ENCODE data around the gene CSDE1.

The CSDE1 gene

DNA sequence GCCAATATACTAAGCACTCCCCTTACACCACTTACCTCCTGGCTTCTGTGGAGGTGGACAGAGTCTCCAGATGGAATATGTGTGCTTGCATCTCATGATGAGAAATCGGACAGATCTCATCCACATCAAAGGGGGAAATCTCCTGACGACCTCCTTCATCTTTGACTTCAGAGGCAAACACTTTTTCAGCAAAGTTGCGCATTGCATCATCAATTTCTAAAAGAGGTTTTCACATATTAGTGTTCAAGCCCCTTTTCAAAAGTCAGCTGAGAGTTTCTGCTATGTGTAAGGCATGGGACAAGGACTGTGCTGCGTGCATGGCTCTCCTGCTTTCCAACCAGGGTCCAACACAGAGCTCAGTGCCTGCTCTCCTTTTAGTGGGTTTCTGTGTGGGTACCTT, 69.3 kb downstream of the CSDE1 start:
- Histone ChIP-seq H3K9me3 (ENCODE audit: insufficient read depth, low read length) (no peaks in the 10 kb centered on the region), H3K9me2 (replicated peaks; ENCODE audit: insufficient read depth, low read length) (no peaks in the 10 kb centered on the region), H3K27me3 (ENCODE audit: low read length) (no peaks in the 10 kb centered on the region), H3K4me3 (ENCODE audit: insufficient read depth, low read length, poor library complexity, severe bottlenecking) (no peak overlapping the region), H3K36me3 (ENCODE audit: low read length) (no peaks in the 10 kb centered on the region), H3K9ac (ENCODE audit: low read length) (no peak overlapping the region), H3K79me2 (ENCODE audit: insufficient read depth, low read length) (no peaks in the 10 kb centered on the region), H3K4me2 (ENCODE audit: low read depth, low read length, poor library complexity, severe bottlenecking) (no peak overlapping the region), H2AFZ (ENCODE audit: low read depth, low read length, severe bottlenecking) (no peak overlapping the region), H3K27ac (ENCODE audit: low read depth, low read length) (no peak overlapping the region), H4K20me1 (ENCODE audit: low read depth, low read length) (no peaks in the 10 kb centered on the region), H3F3A (ENCODE audit: insufficient read depth) (no peaks in the 10 kb centered on the region)
- TF ChIP-seq, protein P1, sequence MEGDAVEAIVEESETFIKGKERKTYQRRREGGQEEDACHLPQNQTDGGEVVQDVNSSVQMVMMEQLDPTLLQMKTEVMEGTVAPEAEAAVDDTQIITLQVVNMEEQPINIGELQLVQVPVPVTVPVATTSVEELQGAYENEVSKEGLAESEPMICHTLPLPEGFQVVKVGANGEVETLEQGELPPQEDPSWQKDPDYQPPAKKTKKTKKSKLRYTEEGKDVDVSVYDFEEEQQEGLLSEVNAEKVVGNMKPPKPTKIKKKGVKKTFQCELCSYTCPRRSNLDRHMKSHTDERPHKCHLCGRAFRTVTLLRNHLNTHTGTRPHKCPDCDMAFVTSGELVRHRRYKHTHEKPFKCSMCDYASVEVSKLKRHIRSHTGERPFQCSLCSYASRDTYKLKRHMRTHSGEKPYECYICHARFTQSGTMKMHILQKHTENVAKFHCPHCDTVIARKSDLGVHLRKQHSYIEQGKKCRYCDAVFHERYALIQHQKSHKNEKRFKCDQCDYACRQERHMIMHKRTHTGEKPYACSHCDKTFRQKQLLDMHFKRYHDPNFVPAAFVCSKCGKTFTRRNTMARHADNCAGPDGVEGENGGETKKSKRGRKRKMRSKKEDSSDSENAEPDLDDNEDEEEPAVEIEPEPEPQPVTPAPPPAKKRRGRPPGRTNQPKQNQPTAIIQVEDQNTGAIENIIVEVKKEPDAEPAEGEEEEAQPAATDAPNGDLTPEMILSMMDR (IDR thresholded peaks at IDR 0.05; ENCODE audit: insufficient read depth, low read length, poor library complexity, severe bottlenecking) = no peak
- TF ChIP-seq EZH2phosphoT487 (conservative IDR thresholded peaks at IDR 0.05; ENCODE audit: low read length) = no peak

DNA sequence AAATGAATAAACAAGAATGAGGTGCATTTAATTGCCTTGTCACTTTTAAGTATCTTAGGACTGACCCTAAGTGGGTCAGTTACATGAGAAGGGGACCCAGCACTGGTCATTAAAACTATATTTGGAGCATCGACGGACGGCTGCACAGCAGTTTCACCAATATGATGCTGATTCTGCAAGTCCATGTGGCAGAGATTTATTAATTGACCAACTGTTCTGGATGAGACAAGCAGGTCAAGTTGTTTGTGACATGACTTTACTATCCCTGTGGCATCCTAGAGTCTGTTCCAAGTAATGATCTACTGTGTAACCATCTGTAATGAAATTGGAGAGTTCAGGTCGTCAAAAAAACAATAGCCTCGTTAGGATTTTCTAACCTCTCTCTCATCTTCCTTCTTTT, 71.9 kb downstream of the CSDE1 start:
- no peaks in the 10 kb centered on the region for H3K79me2 ChIP-seq (ENCODE audit: insufficient read depth, low read length)
- no peaks in the 10 kb centered on the region for H3K27me3 ChIP-seq (ENCODE audit: low read length)
- no peak overlapping the region for H3K4me2 ChIP-seq (ENCODE audit: low read depth, low read length, poor library complexity, severe bottlenecking)
- no peak overlapping the region for H3K4me3 ChIP-seq (ENCODE audit: insufficient read depth, low read length, poor library complexity, severe bottlenecking)
- no peaks in the 10 kb centered on the region for H3K36me3 ChIP-seq (ENCODE audit: low read length)
- no peaks in the 10 kb centered on the region for H3K9me3 ChIP-seq (ENCODE audit: insufficient read depth, low read length)
- no peak overlapping the region for H2AFZ ChIP-seq (ENCODE audit: low read depth, low read length, severe bottlenecking)
- H4K20me1 ChIP-seq (ENCODE audit: low read depth, low read length) = no peaks in the 10 kb centered on the region
- no peak overlapping the region for H3K9ac ChIP-seq (ENCODE audit: low read length)
- no peaks in the 10 kb centered on the region for H3F3A ChIP-seq (ENCODE audit: insufficient read depth)
- H3K9me2 ChIP-seq (replicated peaks; ENCODE audit: insufficient read depth, low read length) = no peaks in the 10 kb centered on the region
- TF ChIP-seq EZH2phosphoT487 (conservative IDR thresholded peaks at IDR 0.05; ENCODE audit: low read length) = no peak
- TF ChIP-seq, protein P1 (IDR thresholded peaks at IDR 0.05; ENCODE audit: insufficient read depth, low read length, poor library complexity, severe bottlenecking) = no peak
- no peak overlapping the region for H3K27ac ChIP-seq (ENCODE audit: low read depth, low read length)

DNA sequence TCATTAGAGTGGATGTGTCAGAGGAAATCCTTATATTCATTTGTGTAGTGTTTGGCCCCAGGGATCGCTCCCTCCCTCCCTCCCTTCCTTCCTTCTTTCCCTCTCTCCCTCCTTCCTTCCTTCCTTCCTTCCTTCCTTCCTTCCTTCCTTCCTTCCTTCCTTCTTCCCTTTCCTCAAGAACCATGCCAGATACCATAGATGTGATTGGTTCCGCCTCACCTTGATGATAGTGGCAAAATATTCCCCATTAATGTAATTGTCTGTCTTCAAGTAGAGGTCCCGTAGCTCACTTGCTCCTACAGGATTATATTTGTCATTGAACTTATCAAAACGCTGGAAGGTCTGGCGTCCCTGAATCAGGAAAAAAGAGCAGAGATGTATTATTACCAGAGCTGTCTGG, 80.1 kb downstream of the CSDE1 start:
- no peaks in the 10 kb centered on the region for H3F3A ChIP-seq (ENCODE audit: insufficient read depth)
- no peaks in the 10 kb centered on the region for H3K79me2 ChIP-seq (ENCODE audit: insufficient read depth, low read length)

More for the DNA sequence above, 80.1 kb downstream of the CSDE1 start:
- Histone ChIP-seq H3K27me3 (ENCODE audit: low read length) (no peaks in the 10 kb centered on the region), H3K9me3 (ENCODE audit: insufficient read depth, low read length) (no peaks in the 10 kb centered on the region), H3K9ac (ENCODE audit: low read length) (no peak overlapping the region), H3K36me3 (ENCODE audit: low read length) (no peaks in the 10 kb centered on the region), H3K27ac (ENCODE audit: low read depth, low read length) (no peak overlapping the region), H2AFZ (ENCODE audit: low read depth, low read length, severe bottlenecking) (no peak overlapping the region), H4K20me1 (ENCODE audit: low read depth, low read length) (no peaks in the 10 kb centered on the region), H3K9me2 (replicated peaks; ENCODE audit: insufficient read depth, low read length) (no peaks in the 10 kb centered on the region), H3K4me2 (ENCODE audit: low read depth, low read length, poor library complexity, severe bottlenecking) (no peak overlapping the region), H3K4me3 (ENCODE audit: insufficient read depth, low read length, poor library complexity, severe bottlenecking) (no peak overlapping the region)
- TF ChIP-seq, protein P1 (IDR thresholded peaks at IDR 0.05; ENCODE audit: insufficient read depth, low read length, poor library complexity, severe bottlenecking) = no peak
- no peak for TF ChIP-seq EZH2phosphoT487 (conservative IDR thresholded peaks at IDR 0.05; ENCODE audit: low read length)

Data from SU-DHL-6 (cell line).